OCI-M2 (cell line): ENCODE data around the gene RAB5A.
"Not testable (repeated sequence)": the region's sequence is repeated elsewhere in the genome, so short reads cannot be mapped to it uniquely, and the experiment has no call there.

Experiments used
- DNase-seq: peaks from one replicate; lab custom pipeline; 2025; ENCODE audit not compliant: unreplicated experiment; lab: John Stamatoyannopoulos, UW

Gene RAB5A

DNA sequence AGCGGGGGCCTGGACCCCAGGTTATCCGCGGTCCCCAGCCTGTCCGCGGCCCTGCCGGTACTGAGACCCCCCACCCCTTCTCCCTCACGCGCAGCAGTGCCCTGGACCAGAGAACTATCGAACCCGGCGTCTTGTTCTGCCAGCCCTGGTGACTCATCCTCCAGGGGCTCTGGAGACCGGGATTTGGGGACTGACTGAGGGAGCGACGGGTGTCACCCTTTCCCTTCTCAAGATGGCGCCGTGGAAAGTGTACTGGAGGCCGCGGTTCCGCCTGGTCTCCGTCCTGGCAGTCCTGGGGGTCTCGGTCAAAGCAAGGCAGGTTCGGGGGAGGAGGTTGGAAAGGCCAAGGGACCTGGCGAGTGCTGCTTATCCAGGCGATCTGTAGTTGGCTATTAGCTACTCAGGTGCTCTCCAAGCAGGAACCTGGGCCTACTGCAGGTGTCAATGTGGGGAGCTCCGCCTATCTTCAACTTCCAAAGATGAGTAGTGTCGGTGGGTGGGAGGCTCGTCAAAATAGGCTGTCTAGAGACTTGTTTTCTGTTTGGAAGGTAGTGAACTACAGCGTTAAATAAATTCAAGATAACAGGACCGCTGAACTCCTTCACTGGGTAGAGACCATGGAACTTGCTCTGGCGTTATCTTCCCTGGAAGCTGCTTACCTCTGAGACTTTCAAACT lies 790 bp downstream of the RAB5A start:
- no peak for DNase-seq

DNA sequence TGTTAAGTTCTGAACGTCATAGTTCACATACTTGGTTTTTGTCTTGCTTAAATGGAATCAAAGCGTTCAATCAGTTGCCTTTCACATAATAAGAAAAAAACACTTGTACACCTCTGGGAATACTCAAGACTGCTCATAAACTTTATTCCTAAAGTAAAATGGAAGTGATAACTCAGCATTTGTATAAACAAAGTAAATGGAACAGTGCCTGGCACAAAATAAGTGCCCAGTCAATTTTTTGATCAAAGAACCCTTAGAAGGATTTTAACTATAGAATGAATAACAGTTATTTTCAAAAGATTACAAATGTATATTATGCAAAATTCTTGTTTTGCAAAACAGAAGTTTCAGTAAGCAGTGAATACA lies 1.3 kb downstream of the RAB5A start:
- no peak for DNase-seq

DNA sequence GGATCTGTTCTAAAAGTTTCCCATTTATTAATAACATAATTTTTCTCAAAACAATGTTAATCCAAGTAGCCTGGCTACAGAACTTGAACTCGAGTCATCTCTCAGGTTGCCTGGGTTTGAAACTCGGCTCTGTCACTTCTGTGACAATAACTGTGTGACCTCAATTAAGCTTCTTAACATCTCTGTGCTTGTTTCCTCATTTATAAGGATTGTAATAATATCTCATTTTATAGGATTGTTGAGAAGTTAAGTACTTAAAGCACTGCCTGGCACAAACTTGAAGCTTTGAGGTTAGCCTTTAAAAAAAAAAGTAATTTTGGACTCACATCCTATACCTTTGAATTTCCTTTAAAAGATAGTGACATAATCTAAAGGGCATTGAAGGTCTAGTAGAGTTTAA lies 3.4 kb downstream of the RAB5A start:
- no peak for DNase-seq

DNA sequence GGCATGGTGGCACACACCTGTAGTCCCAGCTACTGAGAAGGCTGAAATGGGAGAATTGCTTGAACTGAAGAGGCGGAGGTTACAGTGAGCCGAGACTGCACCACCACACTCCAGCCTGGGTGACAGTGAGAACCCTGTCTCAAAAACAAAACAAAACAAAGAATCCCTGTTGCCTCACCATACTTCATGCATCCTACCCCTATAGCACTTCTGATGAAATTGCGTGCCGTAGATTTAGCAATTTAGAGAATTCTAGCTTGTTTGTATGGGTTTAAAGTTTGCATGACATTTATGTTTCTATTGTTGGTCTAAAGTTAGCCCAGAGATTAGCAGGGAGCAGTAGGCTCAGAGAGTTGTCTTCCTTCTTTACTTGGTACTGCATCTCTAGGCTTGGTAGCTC lies 7.8 kb downstream of the RAB5A start:
- DNase-seq, result no peak

DNA sequence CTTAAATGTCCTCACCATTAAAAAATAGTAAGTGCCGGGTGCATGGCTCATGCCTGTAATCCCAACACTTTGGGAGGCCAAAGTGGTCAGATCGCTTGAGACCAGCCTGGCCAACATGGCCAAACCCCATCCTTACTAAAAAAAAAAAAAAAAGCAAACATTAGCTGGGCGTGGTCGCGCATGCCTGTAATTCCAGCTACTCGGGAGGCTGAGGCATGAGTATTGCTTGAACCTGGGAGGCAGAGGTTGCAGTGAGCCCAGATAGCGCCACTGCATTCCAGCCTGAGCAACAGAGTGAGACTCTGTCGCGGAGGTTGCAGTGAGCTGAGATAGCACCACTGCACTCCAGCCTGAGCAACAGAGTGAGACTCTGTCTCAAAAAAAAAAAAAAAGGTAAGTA lies 10.5 kb downstream of the RAB5A start:
- DNase-seq, result not testable (repeated sequence)

DNA sequence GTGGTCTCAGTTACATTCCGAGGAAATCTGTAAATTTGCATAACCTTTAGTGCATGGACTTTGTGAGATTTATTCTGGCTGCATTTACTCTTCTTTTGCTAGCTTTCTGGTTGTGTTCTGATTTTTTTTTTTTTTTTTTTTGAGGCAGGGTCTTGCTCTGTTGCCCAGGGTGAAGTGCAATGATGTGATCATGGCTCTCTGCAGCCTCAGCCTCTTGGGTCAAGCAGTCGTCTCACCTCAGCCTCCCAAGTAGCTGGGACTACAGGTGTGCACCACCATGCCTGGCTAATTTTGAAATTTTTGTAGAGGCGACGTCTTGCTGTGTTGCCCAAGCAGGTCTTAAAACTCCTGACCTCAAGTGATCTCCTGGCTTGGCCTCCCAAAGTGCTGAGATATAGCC lies 12.6 kb downstream of the RAB5A start:
- no peak for DNase-seq

DNA sequence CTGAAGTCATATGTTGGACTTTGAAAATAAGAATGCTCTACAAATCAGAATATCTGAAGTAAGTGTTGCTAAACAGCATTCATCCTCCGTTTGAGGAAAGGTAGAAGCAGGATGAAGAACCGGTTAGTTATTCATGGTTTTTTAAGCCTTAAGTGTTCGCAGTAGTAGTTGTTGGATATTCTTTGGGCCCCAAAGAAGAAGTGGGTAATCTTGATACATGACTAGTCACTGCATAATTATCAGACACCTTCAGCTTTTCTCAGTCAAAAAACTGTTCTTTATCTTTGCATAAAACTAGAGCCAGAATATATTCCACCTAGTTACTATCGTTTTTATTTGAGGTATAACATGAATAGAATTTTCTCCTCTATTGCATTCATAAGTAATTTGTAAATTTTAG lies 13.8 kb downstream of the RAB5A start:
- no peak for DNase-seq

DNA sequence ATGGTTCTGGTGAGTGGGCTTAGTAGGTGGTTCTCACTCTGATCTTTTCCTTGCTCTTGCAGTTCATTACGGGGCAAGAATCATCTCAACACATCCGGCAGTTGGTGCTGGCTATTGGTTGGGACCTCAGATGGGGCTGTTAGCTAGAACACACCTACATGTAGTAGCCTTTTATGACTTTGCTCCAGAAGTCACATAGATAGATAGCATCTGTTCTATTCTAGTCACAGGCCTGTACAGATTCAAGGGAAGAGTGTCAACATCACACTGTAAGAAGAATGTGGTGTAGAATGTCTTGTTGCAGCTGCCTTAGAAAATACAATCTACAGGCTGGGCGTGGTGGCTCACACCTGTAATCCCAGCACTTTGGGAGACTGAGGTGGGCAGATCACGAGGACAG lies 15.1 kb downstream of the RAB5A start:
- no peak for DNase-seq

DNA sequence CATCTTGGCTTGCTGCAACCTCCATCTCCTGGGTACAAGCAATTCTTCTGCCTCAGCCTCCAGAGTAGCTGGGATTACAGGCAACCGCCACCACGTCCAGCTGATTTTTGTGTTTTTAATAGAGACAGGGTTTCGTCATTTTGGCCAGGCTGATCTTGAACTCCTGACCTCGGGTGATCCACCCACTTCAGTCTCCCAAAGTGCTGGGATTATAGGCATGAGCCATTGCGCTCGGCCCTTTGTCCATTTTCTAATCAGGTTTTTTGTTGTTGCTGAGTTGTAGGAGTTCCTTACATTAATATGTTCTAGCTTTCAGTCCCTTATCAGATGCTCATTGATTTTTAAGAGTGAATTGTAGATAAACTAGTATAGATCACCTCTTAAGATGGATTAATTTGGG lies 20.3 kb downstream of the RAB5A start:
- DNase-seq, result no peak

DNA sequence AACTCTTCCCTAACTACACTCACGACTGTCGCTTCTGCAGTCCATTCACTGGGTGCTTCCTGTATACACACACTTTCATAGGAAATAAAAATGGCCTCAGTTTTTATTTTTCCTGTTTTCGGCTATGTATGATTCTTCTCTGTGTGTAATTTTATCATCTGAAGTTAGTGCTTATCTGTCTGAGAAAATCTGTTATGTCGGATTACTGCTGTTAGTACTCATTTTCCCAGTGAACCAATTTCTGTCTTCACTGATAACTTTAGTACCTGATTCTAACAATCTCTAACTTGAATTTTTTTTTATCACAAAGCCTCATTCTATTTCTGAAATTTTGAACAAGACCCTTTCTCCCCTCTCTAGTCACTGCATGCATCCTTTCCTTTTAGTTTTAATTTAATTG lies 20.9 kb downstream of the RAB5A start:
- DNase-seq, result no peak

DNA sequence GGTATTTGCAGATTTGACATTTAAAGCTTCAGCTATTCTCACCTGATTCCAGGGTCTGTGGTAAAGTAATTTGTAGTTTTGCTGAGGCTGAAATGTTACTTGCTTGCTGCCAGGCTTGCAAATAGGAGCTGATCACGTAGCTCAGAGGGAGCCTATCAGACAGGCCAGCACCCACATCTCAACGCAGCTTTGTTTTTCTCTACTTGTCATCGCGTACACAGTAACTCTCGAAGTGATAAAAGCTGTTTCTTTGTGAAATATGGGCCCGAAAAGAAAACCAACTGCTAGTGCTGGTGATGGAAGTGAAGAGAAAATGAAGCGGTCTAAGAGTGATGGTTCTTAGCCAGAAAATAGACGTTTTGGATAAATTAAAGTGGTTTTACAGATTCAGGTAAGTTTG lies 23.4 kb downstream of the RAB5A start:
- no peak for DNase-seq

DNA sequence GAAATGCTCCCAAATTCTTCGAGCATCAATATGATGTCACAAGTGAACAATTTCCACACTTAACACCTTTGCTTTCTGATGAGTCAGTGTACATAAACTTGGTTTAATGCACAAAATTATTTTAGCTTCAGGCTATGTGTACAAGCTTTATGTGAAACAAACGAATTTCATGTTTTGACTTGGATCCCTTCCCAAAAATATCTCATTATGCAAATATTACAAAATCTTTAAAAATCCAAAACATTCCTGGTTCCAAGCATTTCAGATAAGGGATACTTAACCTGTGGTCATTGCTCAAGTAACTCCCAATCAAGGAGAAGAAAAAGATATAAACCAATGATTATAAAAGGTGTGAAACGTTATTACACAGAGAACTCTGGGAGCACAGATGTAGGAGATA lies 25.2 kb downstream of the RAB5A start:
- no peak for DNase-seq

DNA sequence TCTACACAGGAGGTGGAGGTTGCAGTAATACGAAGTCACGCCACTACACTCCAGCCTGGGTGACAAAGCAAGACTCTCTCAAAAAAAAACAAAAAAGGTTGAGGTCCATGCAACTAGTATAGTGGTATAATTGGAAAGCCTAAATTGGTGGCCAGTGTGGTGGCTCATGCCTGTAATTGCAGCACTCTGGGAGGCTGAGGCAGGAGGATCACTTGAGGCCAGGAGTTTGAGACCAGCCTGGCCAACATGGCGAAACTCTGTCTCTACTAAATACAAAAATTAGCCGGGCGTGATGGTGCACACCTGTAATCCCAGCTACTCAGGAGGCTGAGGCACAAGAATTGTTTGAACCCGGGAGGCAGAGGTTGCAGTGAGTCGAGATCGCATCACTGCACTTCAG lies 42.0 kb downstream of the RAB5A start:
- DNase-seq, result not testable (repeated sequence)

DNA sequence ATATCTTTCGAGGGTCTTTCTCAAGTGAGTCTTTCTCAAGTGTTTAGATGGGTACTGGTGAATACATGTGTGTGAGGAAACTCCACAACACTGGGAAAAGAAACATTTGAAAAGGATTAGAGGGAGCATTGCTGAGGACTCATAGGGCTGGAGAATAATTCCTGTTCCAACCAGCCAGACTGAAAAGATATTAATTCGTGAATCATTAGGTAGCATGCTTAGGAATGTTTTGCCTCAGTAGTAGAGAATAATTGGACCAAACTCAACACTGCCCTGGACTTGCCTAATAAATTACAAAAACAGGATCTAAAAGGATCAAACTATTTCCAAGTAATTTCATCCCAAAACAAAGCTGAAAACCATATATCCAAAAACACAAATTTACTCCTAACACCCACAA lies 47.9 kb downstream of the RAB5A start:
- no peak for DNase-seq

DNA sequence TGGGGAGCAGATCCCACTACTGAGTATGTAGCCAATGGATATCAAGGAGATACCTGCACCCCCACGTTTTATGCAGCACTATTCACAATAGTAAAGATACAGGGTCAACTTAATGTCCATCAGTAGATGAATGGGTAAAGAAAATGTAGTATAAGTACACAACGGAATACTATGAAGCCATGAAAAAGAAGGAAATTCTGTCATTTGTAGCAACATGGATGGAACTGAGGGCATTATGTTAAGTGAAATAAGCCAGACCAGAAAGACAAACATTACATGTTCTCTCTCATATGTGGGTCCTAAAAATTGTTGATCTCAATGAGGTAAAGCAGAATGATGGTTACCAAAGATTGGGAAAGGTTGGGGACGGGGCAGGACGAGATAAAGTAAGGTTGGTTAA lies 50.6 kb downstream of the RAB5A start:
- no peak for DNase-seq

DNA sequence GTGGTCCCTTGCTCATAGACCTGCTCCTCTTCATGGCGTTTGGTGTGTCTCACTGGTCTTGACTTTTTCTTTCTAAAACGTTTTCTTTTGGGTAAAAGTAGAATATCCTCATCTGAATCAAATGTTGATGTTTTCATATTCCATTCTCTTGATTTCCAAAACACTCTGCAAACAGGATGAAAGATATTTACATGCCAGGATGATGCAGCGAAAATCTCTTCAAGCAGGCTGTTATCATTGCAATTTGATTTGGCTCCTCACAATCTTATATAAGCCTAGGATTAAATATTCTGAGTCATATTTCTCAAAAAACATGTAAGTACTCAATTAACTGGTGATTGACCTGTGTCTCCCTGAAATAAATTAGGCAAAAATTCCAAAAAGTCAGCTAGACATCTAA lies 55.0 kb downstream of the RAB5A start:
- no peak for DNase-seq

DNA sequence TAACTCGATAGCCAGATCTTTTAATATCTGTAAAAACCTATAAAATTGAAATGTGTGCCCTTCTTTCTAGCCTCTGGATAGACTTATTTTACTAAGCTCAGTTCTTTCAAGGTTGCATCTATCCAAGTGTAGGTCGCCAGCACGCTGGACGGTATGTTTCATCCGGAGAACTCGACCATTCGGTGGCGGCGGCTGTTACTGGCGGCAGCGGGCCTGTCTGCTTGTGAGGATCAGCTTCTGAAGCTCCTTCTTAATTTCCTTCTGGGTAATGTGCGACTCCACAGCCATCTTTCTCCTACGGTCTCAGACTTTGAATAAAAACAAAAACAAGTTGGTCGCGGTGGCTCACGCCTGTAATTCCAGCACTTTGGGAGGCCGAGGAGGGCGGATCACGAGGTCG lies 61.1 kb downstream of the RAB5A start:
- DNase-seq, result no peak

DNA sequence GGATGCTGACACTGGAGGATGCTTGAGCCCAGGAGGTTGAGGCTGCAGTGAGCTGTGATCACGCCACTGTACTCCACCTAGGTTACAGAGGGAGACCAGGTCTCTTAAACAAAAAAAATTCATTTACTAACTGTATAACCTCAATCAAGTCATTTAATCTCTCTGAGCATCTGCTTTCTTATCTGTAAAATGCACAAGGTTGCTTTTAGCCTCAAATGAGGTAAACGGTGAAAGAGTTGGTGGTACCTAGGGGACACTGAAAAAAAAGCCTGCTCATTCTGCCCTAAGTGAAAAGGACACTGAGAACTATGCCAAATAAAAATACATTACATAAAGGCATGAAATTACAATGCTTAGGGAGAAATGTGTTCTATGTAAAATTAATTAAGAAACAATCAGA lies 61.7 kb downstream of the RAB5A start:
- DNase-seq, result no peak

DNA sequence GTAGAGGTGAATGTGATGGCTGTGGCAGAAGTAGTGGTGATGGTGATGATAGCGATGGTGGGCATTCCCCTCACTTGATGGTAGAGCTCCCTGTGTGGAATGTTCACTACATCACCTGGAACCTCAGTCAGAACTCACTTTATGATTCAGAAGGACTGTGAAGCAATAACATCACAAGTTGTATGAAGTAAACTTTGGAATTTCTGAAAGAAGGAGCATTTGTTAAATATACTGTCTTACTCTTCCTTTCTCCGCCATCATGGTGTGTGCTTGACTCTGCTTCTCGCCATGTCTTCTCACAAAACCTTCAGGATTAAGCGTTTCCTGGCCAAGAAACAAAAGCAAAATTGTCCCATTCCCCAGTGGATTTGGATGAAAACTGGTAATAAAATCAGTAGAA lies 65.3 kb downstream of the RAB5A start, which contains the start of gene PP2D1:
Gene PP2D1 (minus strand): TSS at position 101 of the 400 bp plus-strand sequence. CDS start 192 bp downstream, outside the sequence.
- DNase-seq, result no peak

DNA sequence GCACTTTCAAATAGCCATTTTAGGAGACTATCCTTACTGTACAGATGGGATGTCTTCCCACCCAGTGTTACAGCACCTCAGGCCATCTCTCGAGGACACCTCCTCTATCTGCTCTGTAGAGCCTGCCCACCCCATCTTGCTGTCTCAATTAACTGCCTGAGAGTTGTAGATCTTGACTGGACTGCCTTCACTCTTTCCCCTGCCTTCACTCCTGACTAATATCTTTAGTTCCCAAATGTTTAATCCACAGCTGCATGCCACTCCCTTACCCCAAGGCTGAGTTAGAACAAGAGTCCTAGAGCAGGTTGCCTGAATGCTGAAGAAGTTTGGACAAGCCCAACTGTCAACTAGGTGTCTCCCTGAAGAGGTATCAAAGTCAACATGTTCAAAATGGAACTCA lies 66.5 kb downstream of the RAB5A start:
- DNase-seq, result no peak

DNA sequence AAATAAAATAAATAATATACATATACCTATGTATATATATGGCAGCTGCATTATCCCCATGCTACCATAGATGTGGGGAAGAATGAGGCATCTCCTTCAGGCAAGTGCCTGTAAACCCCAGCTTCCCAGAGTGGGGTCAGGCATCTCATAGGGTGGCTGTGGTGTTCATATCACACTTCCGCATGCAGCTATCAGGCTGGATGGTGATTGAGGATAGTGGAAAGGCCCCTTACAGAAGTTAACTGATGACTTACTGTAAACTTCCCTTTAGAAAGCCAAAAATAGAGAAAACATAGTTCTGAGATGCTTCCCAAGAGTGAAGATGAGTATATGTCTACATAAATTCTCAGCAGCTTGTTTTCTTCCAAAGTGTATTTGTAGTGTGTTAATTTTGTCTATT lies 68.6 kb downstream of the RAB5A start:
- DNase-seq, result peak; percentile 36

DNA sequence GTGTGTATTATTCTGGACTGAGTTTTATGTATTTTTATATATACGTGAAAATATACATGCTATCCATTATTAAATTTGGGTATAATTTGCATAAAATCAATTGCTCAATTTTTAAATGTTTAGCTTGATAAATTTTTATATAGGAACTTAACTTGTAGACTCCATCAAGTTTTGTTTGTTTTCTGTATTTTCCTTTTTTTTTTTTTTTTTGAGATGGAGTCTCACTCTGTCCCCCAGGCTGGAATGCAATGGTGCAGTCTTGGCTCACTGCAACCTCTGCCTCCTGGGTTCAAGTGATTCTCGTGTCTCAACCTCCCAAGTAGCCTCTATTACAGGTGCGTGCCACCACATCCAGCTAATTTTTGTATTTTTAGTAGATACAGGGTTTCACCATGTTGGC lies 69.2 kb downstream of the RAB5A start:
- DNase-seq, result not testable (repeated sequence)

DNA sequence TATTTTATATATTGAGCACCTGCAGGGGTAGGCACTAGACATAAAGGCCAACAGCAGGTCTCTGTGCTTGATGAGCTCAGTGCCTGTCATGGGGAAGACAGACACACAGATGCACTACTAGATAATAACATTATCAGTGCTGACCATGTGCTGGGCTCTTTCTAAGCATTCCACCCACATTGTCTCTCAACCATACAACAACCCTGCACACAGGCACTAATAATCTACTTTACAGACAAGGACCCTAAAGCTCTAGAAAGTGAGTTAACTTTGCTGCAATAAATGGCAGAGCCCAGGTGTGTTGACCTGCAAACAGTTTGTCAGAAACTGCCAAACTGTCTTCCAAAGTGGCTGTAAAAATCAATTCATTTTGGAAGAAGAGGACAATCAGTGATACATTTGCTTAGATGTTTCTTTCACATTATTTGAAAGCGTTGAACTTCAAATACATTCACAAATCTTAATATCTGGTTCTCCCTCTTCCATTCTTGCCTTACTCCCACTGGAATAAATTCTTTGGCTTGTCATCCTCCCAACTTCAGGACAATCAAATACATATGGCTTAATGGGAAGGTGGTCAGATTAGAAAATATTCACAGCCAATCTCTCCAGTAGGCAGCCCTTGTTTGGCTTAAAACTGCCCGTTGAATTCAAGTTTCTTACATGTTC lies 76.2 kb downstream of the RAB5A start:
- peak; percentile 40 for DNase-seq
